AG09309 (cell line): Measurements from ENCODE around the gene COL6A1.
"Not testable (repeated sequence)": the region's sequence is repeated elsewhere in the genome, so short reads cannot be mapped to it uniquely, and the experiment has no call there.

ENCODE experiments used
- DNase-seq: peaks from one replicate; pipeline ENCODE4 v3.0.0-alpha.2; 2010; ENCODE audit warnings: low read depth
- H3K4me3 ChIP-seq: 2 replicates; pipeline ENCODE4 v1.5.1; 2011; ENCODE audit warnings: mild to moderate bottlenecking, low read depth, low read length, moderate library complexity; ENCODE audit not compliant: control insufficient read depth
- CTCF ChIP-seq: IDR thresholded peaks from 2 replicates; pipeline ENCODE4 v1.5.1; 2011; ENCODE audit warnings: mild to moderate bottlenecking, low read depth, low read length, inconsistent platforms; ENCODE audit not compliant: insufficient read depth, control insufficient read depth; ENCODE audit errors: missing control alignments

The COL6A1 gene

GRCh38 chr21:45959182-45959581, 22.4 kb upstream of the COL6A1 start:
- no peak for TF ChIP-seq CTCF
- DNase-seq = no peak
- no peak overlapping the region for H3K4me3 ChIP-seq

- H3K4me3 ChIP-seq = no peak overlapping the region
- no peak for TF ChIP-seq CTCF
- DNase-seq = no peak
Measured at GRCh38 chr21:45959779-45960390, 21.7 kb upstream of the COL6A1 start.

- not testable (repeated sequence) for DNase-seq, H3K4me3 ChIP-seq
Measured at GRCh38 chr21:45961408-45961807, 20.2 kb upstream of the COL6A1 start.

- no peak for TF ChIP-seq CTCF
- no peak for DNase-seq
- H3K4me3 ChIP-seq = no peak overlapping the region
Measured at GRCh38 chr21:45962531-45963231, 18.9 kb upstream of the COL6A1 start.

- no peak for DNase-seq
- no peak for TF ChIP-seq CTCF
- H3K4me3 ChIP-seq = no peak overlapping the region
Measured at GRCh38 chr21:45963232-45963570, 18.4 kb upstream of the COL6A1 start.

- no peak for DNase-seq
- TF ChIP-seq CTCF = no peak
- no peak overlapping the region for H3K4me3 ChIP-seq
Measured at GRCh38 chr21:45964649-45965048, 16.9 kb upstream of the COL6A1 start.

- no peak for TF ChIP-seq CTCF
- H3K4me3 ChIP-seq = no peak overlapping the region
Measured at GRCh38 chr21:45965084-45965809, 16.3 kb upstream of the COL6A1 start.

More at GRCh38 chr21:45965084-45965809, 16.3 kb upstream of the COL6A1 start:
- DNase-seq = no peak
